Measurements from ENCODE around the gene MYRIP.

GRCh38 chr3:40181182-40181581 lies 371.8 kb downstream of the MYRIP start:
- TF ChIP-seq, protein P1, sequence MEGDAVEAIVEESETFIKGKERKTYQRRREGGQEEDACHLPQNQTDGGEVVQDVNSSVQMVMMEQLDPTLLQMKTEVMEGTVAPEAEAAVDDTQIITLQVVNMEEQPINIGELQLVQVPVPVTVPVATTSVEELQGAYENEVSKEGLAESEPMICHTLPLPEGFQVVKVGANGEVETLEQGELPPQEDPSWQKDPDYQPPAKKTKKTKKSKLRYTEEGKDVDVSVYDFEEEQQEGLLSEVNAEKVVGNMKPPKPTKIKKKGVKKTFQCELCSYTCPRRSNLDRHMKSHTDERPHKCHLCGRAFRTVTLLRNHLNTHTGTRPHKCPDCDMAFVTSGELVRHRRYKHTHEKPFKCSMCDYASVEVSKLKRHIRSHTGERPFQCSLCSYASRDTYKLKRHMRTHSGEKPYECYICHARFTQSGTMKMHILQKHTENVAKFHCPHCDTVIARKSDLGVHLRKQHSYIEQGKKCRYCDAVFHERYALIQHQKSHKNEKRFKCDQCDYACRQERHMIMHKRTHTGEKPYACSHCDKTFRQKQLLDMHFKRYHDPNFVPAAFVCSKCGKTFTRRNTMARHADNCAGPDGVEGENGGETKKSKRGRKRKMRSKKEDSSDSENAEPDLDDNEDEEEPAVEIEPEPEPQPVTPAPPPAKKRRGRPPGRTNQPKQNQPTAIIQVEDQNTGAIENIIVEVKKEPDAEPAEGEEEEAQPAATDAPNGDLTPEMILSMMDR (IDR thresholded peaks at IDR 0.05; ENCODE audit: low read depth, low read length, missing input control): no peak
- TF ChIP-seq JUND (IDR thresholded peaks at IDR 0.05) (no peak), RAD21 (IDR thresholded peaks at IDR 0.05) (no peak), MAX (IDR thresholded peaks at IDR 0.05) (no peak)
- TF ChIP-seq, protein P2, sequence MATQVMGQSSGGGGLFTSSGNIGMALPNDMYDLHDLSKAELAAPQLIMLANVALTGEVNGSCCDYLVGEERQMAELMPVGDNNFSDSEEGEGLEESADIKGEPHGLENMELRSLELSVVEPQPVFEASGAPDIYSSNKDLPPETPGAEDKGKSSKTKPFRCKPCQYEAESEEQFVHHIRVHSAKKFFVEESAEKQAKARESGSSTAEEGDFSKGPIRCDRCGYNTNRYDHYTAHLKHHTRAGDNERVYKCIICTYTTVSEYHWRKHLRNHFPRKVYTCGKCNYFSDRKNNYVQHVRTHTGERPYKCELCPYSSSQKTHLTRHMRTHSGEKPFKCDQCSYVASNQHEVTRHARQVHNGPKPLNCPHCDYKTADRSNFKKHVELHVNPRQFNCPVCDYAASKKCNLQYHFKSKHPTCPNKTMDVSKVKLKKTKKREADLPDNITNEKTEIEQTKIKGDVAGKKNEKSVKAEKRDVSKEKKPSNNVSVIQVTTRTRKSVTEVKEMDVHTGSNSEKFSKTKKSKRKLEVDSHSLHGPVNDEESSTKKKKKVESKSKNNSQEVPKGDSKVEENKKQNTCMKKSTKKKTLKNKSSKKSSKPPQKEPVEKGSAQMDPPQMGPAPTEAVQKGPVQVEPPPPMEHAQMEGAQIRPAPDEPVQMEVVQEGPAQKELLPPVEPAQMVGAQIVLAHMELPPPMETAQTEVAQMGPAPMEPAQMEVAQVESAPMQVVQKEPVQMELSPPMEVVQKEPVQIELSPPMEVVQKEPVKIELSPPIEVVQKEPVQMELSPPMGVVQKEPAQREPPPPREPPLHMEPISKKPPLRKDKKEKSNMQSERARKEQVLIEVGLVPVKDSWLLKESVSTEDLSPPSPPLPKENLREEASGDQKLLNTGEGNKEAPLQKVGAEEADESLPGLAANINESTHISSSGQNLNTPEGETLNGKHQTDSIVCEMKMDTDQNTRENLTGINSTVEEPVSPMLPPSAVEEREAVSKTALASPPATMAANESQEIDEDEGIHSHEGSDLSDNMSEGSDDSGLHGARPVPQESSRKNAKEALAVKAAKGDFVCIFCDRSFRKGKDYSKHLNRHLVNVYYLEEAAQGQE (IDR thresholded peaks at IDR 0.05): no peak

Data from liver (tissue), 3 donors.